ENCODE data around the gene RARS2. TPM values are rescaled to one million over a fixed set of nuclear protein-coding genes. Genes with fewer than 3 reads are reported as not detected.
A peak's percentile ranks its signal among the peaks of the same experiment; 100 is the strongest.

RARS2 gene
- total RNA-seq, 4 donors from 2014 or later: 26.4 to 48.5 (median 44.8) TPM

GRCh38 chr6:87573307-87574024 is 16.3 kb downstream of the RARS2 start:
- Histone ChIP-seq H3K36me3 (peaks cover 0 to 3% (median 0%) of the 10 kb centered on the region in 3 donors), H3K27me3 (no peaks in the 10 kb centered on the region), H3K27ac (peak overlapping the region in 1 of 4 donors; percentile 13), H3K9me3 (no peaks in the 10 kb centered on the region), H3K4me1 (peaks cover 0 to 35% (median 5%) of the 10 kb centered on the region in 4 donors), H3K4me3 (no peak overlapping the region)
- no peak for TF ChIP-seq CTCF (IDR thresholded peaks at IDR 0.05)
- no peak for TF ChIP-seq POLR2A (IDR thresholded peaks at IDR 0.05)
- DNase-seq: no peak

GRCh38 chr6:87572883-87573282 is 16.9 kb downstream of the RARS2 start:
- DNase-seq: no peak

GRCh38 chr6:87572021-87572420 is 17.8 kb downstream of the RARS2 start:
- DNase-seq: no peak
- Histone ChIP-seq H3K4me1 (peaks cover 0 to 35% (median 5%) of the 10 kb centered on the region in 4 donors), H3K27me3 (no peaks in the 10 kb centered on the region), H3K9me3 (no peaks in the 10 kb centered on the region), H3K27ac (peak overlapping the region in 1 of 4 donors; percentile 17), H3K4me3 (no peak overlapping the region), H3K36me3 (peaks cover 0 to 14% (median 3%) of the 10 kb centered on the region in 3 donors)
- TF ChIP-seq CTCF (IDR thresholded peaks at IDR 0.05) (no peak), POLR2A (IDR thresholded peaks at IDR 0.05) (no peak)

More at GRCh38 chr6:87572883-87573282, 16.9 kb downstream of the RARS2 start:
- H3K36me3 ChIP-seq: peaks cover 0 to 9% (median 3%) of the 10 kb centered on the region in 3 donors
- H3K9me3 ChIP-seq: no peaks in the 10 kb centered on the region
- H3K27ac ChIP-seq: peak overlapping the region in 1 of 4 donors; percentile 13
- H3K27me3 ChIP-seq: no peaks in the 10 kb centered on the region
- H3K4me1 ChIP-seq: peaks cover 0 to 35% (median 5%) of the 10 kb centered on the region in 4 donors
- TF ChIP-seq CTCF (IDR thresholded peaks at IDR 0.05): no peak
- no peak overlapping the region for H3K4me3 ChIP-seq

- no peaks in the 10 kb centered on the region for H3K4me1 ChIP-seq
- no peak overlapping the region for H3K27ac ChIP-seq
- DNase-seq: no peak
- TF ChIP-seq POLR2A (IDR thresholded peaks at IDR 0.05) (no peak), CTCF (IDR thresholded peaks at IDR 0.05) (no peak)
- peaks cover 0 to 41% (median 2%) of the 10 kb centered on the region in 3 donors for H3K36me3 ChIP-seq
- H3K27me3 ChIP-seq: no peaks in the 10 kb centered on the region
- H3K9me3 ChIP-seq: no peaks in the 10 kb centered on the region
- H3K4me3 ChIP-seq: no peak overlapping the region
Measured at GRCh38 chr6:87561017-87561416, 28.8 kb downstream of the RARS2 start.

- no peak for TF ChIP-seq CTCF (IDR thresholded peaks at IDR 0.05)
- no peak for TF ChIP-seq POLR2A (IDR thresholded peaks at IDR 0.05)
- H3K4me1 ChIP-seq: no peaks in the 10 kb centered on the region
- H3K27me3 ChIP-seq: no peaks in the 10 kb centered on the region
- H3K36me3 ChIP-seq: peaks cover 0 to 50% (median 2%) of the 10 kb centered on the region in 3 donors
- H3K27ac ChIP-seq: no peak overlapping the region
- no peaks in the 10 kb centered on the region for H3K9me3 ChIP-seq
- no peak for DNase-seq
- no peak overlapping the region for H3K4me3 ChIP-seq
Measured at GRCh38 chr6:87558446-87558845, 31.3 kb downstream of the RARS2 start.
